Gastroesophageal sphincter (tissue), 3 donors: Measurements from ENCODE around the gene PRDM13.

Experiments used
- EP300 ChIP-seq: sonication (generic); formaldehyde crosslinking; IDR thresholded peaks from one replicate; pipeline ENCODE4 v1.6.1; 2017; ENCODE audit warnings: antibody characterized with exemption, mild to moderate bottlenecking
- POLR2A ChIP-seq, 2 donors: fragments of 450-650 bp; IDR thresholded peaks; one replicate each; pipeline ENCODE4 v1.6.1; 2017; ENCODE audit warnings: antibody characterized with exemption in 2 of 2, mild to moderate bottlenecking in 2 of 2, moderate library complexity in 1 of 2
- POLR2AphosphoS5 ChIP-seq: sonication (generic); formaldehyde crosslinking; IDR thresholded peaks from one replicate; pipeline ENCODE4 v1.6.1; 2017; ENCODE audit warnings: antibody characterized with exemption
- TF ChIP-seq, protein P1 (sequence below), 4 experiments: fragments of 200-600 bp in 2 of 4; fragments of 450-650 bp in 2 of 4; sonication (generic) in 1 of 4; IDR thresholded peaks; one replicate each; pipeline ENCODE4 v1.5.1; 2017 to 2019; ENCODE audit warnings: antibody characterized with exemption in 4 of 4, mild to moderate bottlenecking in 2 of 4, moderate library complexity in 2 of 4

DNA sequence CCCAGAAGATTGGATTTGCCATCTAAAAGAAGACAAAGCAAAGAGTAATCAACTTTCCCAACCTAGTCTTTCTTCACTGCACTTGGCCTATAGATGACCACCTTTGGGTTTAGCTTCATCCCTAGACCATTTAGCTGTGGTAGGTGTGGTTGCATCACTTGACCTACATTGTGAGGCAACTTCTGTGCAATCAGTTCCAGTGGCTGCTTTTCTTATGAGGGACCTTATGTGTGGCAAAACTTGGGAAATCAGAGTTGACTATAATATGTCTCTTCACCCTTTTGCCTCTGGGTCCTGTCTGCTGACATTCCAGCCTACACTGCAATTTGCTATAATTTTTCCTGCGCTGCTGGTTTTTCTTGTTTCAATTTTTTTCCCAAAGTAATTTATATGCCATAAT is 55.2 kb downstream of the PRDM13 start:
- TF ChIP-seq, protein P1, sequence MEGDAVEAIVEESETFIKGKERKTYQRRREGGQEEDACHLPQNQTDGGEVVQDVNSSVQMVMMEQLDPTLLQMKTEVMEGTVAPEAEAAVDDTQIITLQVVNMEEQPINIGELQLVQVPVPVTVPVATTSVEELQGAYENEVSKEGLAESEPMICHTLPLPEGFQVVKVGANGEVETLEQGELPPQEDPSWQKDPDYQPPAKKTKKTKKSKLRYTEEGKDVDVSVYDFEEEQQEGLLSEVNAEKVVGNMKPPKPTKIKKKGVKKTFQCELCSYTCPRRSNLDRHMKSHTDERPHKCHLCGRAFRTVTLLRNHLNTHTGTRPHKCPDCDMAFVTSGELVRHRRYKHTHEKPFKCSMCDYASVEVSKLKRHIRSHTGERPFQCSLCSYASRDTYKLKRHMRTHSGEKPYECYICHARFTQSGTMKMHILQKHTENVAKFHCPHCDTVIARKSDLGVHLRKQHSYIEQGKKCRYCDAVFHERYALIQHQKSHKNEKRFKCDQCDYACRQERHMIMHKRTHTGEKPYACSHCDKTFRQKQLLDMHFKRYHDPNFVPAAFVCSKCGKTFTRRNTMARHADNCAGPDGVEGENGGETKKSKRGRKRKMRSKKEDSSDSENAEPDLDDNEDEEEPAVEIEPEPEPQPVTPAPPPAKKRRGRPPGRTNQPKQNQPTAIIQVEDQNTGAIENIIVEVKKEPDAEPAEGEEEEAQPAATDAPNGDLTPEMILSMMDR (IDR thresholded peaks at IDR 0.05): no peak
- TF ChIP-seq EP300 (no peak), POLR2A (IDR thresholded peaks at IDR 0.05) (no peak), POLR2AphosphoS5 (no peak)
